HTERT RPE-1 (cell line): ENCODE measurements around the gene PLA2G4A.
"Not testable (repeated sequence)": the region's sequence is repeated elsewhere in the genome, so short reads cannot be mapped to it uniquely, and the experiment has no call there.

Experiments used
- in situ Hi-C: fragments of 300-500 bp; cut with MboI; formaldehyde crosslinking; loops from 4 replicates; pipeline ENCODE4 v1.14.3; 2020; ENCODE audit warnings: low sequenced_read_pairs

The PLA2G4A gene

GRCh38 chr1:186917106-186917786 lies 88.5 kb downstream of the PLA2G4A start:
- in situ Hi-C loops = not testable (repeated sequence)

GRCh38 chr1:186921386-186921785 lies 92.6 kb downstream of the PLA2G4A start:
- in situ Hi-C loops = not testable (repeated sequence)

GRCh38 chr1:186922814-186923213 lies 94.1 kb downstream of the PLA2G4A start:
- in situ Hi-C loops = not testable (repeated sequence)

GRCh38 chr1:186923486-186923885 lies 94.7 kb downstream of the PLA2G4A start:
- in situ Hi-C loops = no loop called here

- in situ Hi-C loops = no loop called here
Measured at GRCh38 chr1:186925881-186926669, 97.3 kb downstream of the PLA2G4A start.

DNA sequence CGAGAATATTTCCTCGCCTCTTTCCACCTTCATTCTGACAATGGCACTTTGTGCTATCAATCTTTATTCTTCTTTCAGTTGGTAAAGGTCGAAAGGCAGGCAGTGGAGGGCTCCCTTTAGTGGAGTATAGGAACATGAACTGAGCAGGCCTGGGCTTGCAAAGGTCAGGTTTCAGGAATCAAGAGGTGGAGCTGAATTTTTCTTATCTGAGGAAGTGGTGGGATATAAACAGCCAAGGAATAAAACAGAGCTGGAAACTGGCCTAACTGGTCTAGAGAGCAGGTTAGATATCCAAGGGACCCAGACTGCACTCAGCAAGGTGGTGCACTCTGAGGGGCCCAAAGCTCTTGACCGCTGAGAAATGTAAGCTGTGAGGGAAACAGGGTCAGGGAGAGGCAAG lies 99.1 kb downstream of the PLA2G4A start:
- in situ Hi-C loops = no loop called here

DNA sequence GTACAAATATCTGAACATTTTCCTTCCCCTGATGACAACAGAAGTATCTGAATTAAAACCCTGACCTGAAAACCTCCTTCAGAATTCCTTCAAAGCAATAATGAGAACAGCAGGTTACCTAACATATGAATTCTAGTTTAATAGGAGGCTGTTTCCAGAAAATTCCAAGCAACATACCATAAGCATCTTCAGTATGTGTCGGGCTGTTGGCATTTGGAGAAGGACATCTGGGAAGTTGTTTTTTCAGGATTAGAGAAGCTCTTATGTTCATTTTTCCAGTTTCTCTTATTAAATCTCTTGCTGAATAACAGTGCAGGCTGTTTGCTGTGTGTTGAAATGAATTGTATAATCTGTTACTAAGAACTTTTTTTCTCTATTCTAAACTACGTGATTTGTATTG lies 101.5 kb downstream of the PLA2G4A start:
- in situ Hi-C loops = no loop called here

DNA sequence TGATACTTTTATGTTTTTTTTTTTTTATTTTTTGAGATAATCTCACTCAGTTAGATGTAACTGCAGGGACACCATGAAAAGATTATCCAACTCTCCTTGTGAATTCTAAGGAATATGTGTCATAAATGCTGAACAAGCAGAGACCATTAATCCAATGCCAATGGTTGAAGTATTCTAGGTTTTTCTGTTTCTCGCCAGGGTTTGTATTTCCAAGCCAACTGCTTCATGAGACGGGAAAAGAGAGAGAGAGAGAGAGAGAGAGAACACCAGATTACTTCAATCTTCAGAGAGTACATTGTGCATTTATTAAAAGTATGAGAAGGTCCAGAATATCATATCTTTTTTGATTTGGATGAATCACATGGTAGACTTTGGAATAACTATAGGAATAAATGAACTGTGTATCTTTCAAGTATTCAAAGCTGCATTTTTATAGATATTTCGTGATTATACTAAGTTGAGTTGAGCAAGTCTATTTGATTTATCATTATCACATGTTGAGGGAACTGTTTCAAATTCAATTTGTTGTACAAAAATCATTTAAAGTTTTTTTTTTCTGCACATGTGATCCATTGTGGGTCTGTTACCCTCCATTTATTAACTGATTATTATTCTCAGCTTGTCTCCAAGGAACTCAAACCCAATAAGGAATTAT lies 108.4 kb downstream of the PLA2G4A start:
- in situ Hi-C loops = no loop called here

DNA sequence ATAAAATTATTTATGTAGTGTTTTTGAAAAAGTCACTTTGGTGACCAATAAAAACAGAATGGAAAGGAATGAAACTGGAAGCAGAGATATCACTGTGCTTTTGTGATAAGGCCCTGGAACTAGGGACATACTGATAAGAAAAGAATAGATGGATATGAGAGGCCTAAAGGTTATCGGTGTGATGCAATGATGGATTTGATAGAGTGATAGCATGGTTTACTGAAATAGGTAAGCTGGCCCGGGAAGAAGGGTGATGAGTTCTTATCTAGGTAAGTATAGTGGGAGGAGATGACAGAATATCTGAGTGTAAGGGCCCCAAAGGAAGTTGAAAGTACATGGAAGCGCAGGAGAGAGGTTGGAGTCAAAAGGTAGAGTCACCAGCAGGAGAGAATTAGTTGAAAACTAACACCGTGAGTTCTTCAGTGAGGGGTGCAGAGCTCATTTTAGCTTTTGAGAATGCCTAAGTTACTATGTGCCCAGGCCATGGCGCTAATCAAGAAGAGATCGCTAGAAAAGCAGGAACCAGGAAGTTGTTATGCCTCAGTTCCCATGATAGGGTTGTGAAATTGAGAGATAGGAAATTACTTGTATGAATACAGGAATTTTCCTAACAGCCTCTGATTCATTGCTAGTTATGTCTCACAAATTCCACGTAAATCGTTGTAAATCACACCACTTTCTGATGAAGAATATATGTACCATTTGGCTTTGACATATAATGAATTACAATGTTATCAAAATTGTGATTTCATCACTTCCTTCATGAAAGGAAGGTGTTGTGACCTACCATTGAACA lies 115.3 kb downstream of the PLA2G4A start:
- in situ Hi-C loops = no loop called here

DNA sequence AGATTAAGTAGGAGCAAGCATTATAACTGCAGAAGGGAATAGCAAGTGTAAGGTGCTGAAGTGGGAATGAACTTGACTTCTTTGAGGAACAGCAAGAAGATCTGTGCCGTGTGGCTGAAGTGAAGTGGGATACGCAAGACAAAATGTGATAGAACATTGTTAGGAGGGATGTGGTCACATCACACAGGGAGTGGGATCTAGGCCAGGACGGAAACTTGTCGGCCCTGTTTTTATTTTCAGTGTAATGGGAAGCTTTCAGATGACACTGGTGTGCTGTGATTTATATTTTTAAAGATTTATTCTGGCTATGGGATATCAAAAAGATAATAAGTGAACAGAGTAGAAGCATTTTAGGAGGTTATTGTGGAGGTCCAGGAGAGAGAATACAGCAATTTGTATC lies 116.4 kb downstream of the PLA2G4A start:
- in situ Hi-C loops = no loop called here

GRCh38 chr1:186948535-186948934 lies 119.8 kb downstream of the PLA2G4A start:
- in situ Hi-C loops = no loop called here

GRCh38 chr1:186949173-186949572 lies 120.4 kb downstream of the PLA2G4A start:
- in situ Hi-C loops = no loop called here

DNA sequence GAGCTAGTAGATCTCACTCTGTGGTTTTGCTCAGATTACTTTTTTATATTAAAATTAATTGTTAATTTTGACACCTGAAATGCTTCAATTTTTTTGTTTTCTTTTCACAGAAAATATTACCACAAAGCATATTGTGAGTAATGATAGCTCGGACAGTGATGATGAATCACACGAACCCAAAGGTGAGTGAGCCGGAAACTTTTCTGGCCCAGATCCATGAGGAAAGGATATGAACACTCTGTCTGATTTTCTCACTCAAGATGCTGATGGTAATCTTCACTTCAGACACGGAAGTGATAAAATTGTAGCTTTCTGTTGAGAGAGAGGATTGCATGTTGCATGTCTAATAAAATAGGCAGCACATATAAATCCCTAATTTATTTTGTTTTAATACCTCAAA lies 121.8 kb downstream of the PLA2G4A start:
- in situ Hi-C loops = no loop called here

GRCh38 chr1:186953876-186954275 lies 125.1 kb downstream of the PLA2G4A start:
- in situ Hi-C loops = no loop called here

- in situ Hi-C loops = no loop called here
Measured at GRCh38 chr1:186957314-186957713, 128.6 kb downstream of the PLA2G4A start.

GRCh38 chr1:186958520-186958919 lies 129.8 kb downstream of the PLA2G4A start:
- in situ Hi-C loops = no loop called here

- in situ Hi-C loops = no loop called here
Measured at GRCh38 chr1:186960861-186961260, 132.1 kb downstream of the PLA2G4A start.

DNA sequence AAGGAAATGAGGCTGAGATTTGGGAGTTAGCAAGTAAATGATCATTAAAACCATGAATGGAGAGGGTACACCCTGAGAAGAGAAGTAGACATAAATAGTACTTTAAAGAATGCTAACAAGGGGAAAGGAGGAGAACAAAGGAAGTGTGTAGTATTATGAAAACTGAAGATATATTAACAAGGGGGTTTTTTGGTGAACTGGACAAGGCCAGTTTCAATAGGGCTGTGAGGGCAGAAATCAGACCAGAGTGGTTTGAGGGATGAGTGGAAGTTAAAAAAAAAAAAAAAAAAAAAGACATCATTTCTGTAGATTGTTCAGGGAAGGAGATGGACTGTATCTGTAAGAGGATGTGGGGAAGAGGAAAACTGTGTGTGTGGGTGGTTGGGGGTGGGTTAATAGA lies 137.1 kb downstream of the PLA2G4A start:
- in situ Hi-C loops = no loop called here

- in situ Hi-C loops = no loop called here
Measured at GRCh38 chr1:186966456-186966855, 137.7 kb downstream of the PLA2G4A start.

DNA sequence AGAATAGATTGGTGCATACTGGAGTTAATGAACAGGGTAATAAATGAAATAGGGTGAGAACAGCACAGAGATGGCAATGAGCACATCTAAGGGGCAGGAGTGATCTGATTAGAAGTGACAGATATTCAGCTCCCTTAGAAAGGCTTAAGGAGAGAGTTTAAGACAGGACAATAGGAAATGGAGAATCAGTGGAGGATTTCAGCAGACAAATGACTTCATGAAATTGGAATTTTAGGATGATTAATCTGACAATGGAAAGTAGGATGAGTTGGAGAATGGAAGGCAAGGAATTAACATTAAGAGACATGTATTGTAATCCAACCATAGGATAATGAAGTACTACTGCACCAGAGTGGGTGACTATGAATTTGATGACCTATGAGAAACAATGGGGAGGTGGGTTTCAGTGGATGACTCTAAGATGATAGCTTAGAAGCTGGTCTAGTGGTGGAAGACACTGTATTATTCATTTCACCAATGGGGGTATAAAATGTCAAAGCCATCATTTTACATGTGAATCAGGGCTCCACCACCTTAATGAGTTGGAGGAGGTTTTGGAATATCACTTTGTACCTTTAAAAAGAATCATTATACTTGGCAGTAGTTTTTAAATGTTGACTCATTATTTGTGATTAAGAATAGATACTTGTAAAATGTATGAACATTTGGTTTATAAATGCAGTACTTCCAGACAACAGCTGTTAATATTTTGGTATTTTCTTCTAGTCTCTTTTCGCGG lies 139.1 kb downstream of the PLA2G4A start:
- in situ Hi-C loops = no loop called here
